Adrenal gland (tissue), 5 donors: ENCODE results near the gene CDKAL1.

Experiments used
- CTCF ChIP-seq, 6 experiments: fragments of 450-650 bp in 4 of 6; fragments of 200-600 bp in 2 of 6; sonication (generic) in 1 of 6; IDR thresholded peaks; 1 replicate in 5 of 6; 2 replicates in 1 of 6; pipeline versions ENCODE4 v1.5.1 to v1.8.0; 2016 to 2021; ENCODE audit warnings: antibody characterized with exemption in 6 of 6, mild to moderate bottlenecking in 2 of 6, moderate library complexity in 1 of 6
- POLR2A ChIP-seq, 2 donors: fragments of 450-650 bp; IDR thresholded peaks; one replicate each; pipeline ENCODE4 v1.6.1; 2017; ENCODE audit warnings: antibody characterized with exemption in 2 of 2, mild to moderate bottlenecking in 2 of 2, moderate library complexity in 1 of 2
- donor health status: DM: no; HTN: no; CAD: no.

- TF ChIP-seq POLR2A (IDR thresholded peaks at IDR 0.05) (no peak), CTCF (IDR thresholded peaks at IDR 0.05) (no peak)
Observed at GRCh38 chr6:21208081-21208795, 674.0 kb downstream of the CDKAL1 start.
